ENCODE data around the gene WASHC2A.
"Not testable (repeated sequence)": the region's sequence is repeated elsewhere in the genome, so short reads cannot be mapped to it uniquely, and the experiment has no call there.

Gene WASHC2A

DNA sequence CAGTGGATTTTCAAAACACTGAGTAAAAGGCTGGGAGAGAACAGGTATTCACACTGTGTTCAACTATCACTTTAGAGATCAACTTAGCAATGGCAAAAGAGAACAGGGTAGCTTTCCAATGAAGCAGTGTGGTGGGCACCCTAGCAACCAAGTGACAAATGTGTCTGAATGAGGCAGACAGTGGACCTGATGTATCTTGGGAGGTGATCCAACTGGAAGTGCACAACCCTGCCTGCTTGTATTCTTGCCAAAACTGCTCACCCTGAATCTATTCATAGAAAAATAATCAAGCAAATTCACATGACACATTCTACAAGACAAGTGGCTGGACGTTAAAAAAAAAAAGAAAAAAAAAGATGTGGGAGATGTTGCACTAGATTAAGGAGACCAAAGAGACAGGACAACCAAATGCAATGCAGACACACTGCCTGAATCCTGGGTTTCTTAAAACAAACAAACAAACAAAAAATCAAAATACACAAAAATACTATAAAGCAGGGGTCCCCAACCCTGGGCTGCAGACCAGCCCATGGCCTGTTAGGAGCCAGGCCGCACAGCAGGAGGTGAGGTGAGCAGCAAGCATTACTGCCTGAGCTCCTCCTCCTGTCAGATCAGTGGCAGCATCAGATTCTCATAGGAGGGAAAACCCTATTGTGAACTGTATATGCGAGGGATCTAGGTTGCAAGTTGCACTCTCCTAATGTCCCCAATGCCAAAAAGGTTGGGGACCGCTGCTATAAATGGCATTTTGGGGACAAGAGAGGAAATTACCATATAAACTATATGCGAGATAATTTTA, 12.1 kb upstream of the WASHC2A start:
- not testable (repeated sequence) for H3K36me3 Mint-ChIP-seq; H3K9me3 Mint-ChIP-seq; H3K27ac Mint-ChIP-seq; H3K4me1 Mint-ChIP-seq; DNase-seq (ENCODE audit: low spot score in 2 of 2); H3K4me3 Mint-ChIP-seq; ATAC-seq

DNA sequence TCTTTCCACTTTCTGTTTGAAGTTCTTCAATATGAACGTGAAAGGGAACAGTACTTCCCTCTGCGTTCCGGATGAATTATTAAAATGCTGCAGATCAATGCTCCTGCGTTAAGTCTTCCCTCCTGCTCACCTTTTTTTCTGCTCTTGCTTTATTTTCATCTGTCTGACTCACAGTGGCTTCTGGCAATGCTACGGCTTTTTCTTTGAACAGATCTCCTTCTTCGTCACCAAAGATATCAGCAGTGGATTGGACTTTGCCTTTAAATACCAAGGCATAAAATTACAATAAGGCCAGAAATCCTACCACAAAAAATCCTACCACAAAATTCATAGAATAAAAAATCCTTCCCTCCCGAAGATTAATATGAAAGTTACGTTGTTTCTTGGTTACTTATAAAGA, 11.1 kb upstream of the WASHC2A start:
- DNase-seq (ENCODE audit: low spot score in 2 of 2); H3K9me3 Mint-ChIP-seq; ATAC-seq; H3K4me3 Mint-ChIP-seq; H3K27ac Mint-ChIP-seq; H3K4me1 Mint-ChIP-seq; H3K36me3 Mint-ChIP-seq: not testable (repeated sequence)

GRCh38 chr10:50058727-50059126, 9.0 kb upstream of the WASHC2A start:
- H3K36me3 Mint-ChIP-seq, H3K27ac Mint-ChIP-seq, H3K4me1 Mint-ChIP-seq: not testable (repeated sequence)

DNA sequence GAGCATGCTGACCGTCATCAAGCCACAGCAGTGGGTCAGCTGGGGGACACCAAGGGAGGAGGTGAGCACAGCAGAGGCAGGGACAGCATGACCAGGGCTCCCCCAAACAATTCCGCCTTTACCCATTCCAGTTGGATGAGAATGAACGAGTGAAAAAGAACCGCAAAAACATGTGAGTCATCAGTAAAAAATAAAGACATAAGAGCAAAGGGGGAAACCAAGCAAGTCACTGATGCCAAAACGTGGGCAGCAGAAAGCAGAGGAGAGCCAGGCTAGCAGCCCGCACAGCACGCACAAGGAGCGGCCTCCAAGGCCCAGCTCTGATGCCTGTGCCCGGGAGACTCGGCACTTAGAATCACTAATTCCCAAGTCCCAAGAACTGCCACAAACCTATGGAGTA, 7.8 kb upstream of the WASHC2A start:
- not testable (repeated sequence) for H3K36me3 Mint-ChIP-seq; DNase-seq (ENCODE audit: low spot score in 2 of 2); H3K27ac Mint-ChIP-seq; H3K4me3 Mint-ChIP-seq; ATAC-seq; H3K4me1 Mint-ChIP-seq; H3K9me3 Mint-ChIP-seq

More at GRCh38 chr10:50058727-50059126, 9.0 kb upstream of the WASHC2A start:
- not testable (repeated sequence) for H3K4me3 Mint-ChIP-seq; DNase-seq (ENCODE audit: low spot score in 2 of 2); H3K9me3 Mint-ChIP-seq; ATAC-seq

GRCh38 chr10:50061548-50061947, 6.2 kb upstream of the WASHC2A start:
- not testable (repeated sequence) for ATAC-seq; H3K9me3 Mint-ChIP-seq; H3K4me3 Mint-ChIP-seq; H3K4me1 Mint-ChIP-seq; H3K27ac Mint-ChIP-seq; H3K36me3 Mint-ChIP-seq; DNase-seq (ENCODE audit: low spot score in 2 of 2)

GRCh38 chr10:50063100-50063499, 4.7 kb upstream of the WASHC2A start:
- no peak for DNase-seq (ENCODE audit: low spot score in 2 of 2)

GRCh38 chr10:50068352-50068659, 552 bp downstream of the WASHC2A start:
- Mint-ChIP-seq H3K27ac (peak overlapping the region; percentile 93), H3K36me3 (peaks cover 20% of the 10 kb centered on the region), H3K4me3 (peak overlapping the region; percentile 79)
- not testable (repeated sequence) for ATAC-seq, H3K9me3 Mint-ChIP-seq, H3K4me1 Mint-ChIP-seq
- DNase-seq (ENCODE audit: low spot score in 2 of 2): peak in 1 of 2 donors; percentile 54

More at GRCh38 chr10:50063100-50063499, 4.7 kb upstream of the WASHC2A start:
- H3K4me3 Mint-ChIP-seq: no peak overlapping the region
- no peaks in the 10 kb centered on the region for H3K4me1 Mint-ChIP-seq
- H3K27ac Mint-ChIP-seq: no peak overlapping the region
- peaks cover 8% of the 10 kb centered on the region for H3K36me3 Mint-ChIP-seq
- no peak for ATAC-seq
- no peaks in the 10 kb centered on the region for H3K9me3 Mint-ChIP-seq

GRCh38 chr10:50075139-50075538, 7.4 kb downstream of the WASHC2A start:
- DNase-seq (ENCODE audit: low spot score in 2 of 2); ATAC-seq; H3K4me1 Mint-ChIP-seq; H3K4me3 Mint-ChIP-seq; H3K9me3 Mint-ChIP-seq; H3K27ac Mint-ChIP-seq: not testable (repeated sequence)
- H3K36me3 Mint-ChIP-seq: peaks cover 26% of the 10 kb centered on the region

GRCh38 chr10:50075544-50075943, 7.8 kb downstream of the WASHC2A start:
- not testable (repeated sequence) for ATAC-seq; H3K27ac Mint-ChIP-seq; H3K9me3 Mint-ChIP-seq; H3K4me3 Mint-ChIP-seq; H3K4me1 Mint-ChIP-seq; DNase-seq (ENCODE audit: low spot score in 2 of 2)
- H3K36me3 Mint-ChIP-seq: peaks cover 26% of the 10 kb centered on the region

GRCh38 chr10:50091304-50091703, 23.6 kb downstream of the WASHC2A start:
- not testable (repeated sequence) for H3K4me1 Mint-ChIP-seq; H3K27ac Mint-ChIP-seq; H3K4me3 Mint-ChIP-seq; H3K9me3 Mint-ChIP-seq; ATAC-seq; DNase-seq (ENCODE audit: low spot score in 2 of 2)
- H3K36me3 Mint-ChIP-seq: peaks cover 20% of the 10 kb centered on the region

DNA sequence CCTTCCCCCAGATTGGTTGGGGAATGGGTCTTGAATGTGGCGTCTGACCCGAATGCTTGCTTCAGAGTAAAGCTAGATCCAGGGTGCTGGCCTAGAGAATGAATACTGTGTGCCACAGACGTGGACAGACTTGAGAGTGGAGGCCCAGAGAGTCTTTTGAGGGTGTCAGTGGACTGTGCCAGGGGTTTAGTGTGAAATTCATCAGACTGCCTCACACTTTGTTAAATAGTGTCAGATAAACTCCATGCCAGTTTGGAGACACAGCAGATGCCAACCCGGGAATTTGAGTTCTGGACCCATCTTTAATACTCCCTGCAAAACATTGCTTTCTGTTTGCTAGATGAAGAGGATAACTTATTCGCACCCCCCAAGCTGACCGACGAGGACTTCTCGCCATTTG, 25.2 kb downstream of the WASHC2A start:
- H3K4me3 Mint-ChIP-seq; H3K9me3 Mint-ChIP-seq; H3K27ac Mint-ChIP-seq; ATAC-seq; DNase-seq (ENCODE audit: low spot score in 2 of 2); H3K4me1 Mint-ChIP-seq: not testable (repeated sequence)
- peaks cover 13% of the 10 kb centered on the region for H3K36me3 Mint-ChIP-seq

GRCh38 chr10:50094630-50095029, 26.9 kb downstream of the WASHC2A start:
- ATAC-seq; H3K27ac Mint-ChIP-seq; H3K4me1 Mint-ChIP-seq; H3K4me3 Mint-ChIP-seq; H3K9me3 Mint-ChIP-seq; DNase-seq (ENCODE audit: low spot score in 2 of 2): not testable (repeated sequence)
- H3K36me3 Mint-ChIP-seq: peaks cover 18% of the 10 kb centered on the region

- not testable (repeated sequence) for DNase-seq (ENCODE audit: low spot score in 2 of 2); ATAC-seq; H3K4me1 Mint-ChIP-seq; H3K4me3 Mint-ChIP-seq; H3K27ac Mint-ChIP-seq; H3K9me3 Mint-ChIP-seq
- H3K36me3 Mint-ChIP-seq: peaks cover 24% of the 10 kb centered on the region
These were observed 27.6 kb downstream of the WASHC2A start for GRCh38 chr10:50095402-50095801.

DNA sequence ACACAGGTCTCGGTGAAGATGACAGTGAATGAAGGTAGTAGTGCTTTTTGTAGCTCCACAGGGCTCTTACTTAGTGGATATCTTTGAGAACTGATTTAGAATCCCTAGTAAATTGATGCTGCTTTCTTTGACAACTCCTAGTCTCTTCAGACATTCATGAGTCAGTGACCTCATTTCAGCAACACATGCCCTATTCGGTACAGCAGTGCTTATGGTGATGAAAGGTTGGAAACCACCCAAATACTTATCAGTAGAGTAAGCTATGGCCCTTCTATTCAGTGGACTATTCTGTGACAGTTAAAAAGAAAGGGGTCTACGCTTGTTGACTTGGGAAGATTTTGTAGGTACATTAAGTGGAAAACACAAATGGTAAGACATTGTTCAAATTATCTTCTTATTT, 29.0 kb downstream of the WASHC2A start:
- not testable (repeated sequence) for H3K27ac Mint-ChIP-seq; DNase-seq (ENCODE audit: low spot score in 2 of 2); H3K4me3 Mint-ChIP-seq; ATAC-seq; H3K9me3 Mint-ChIP-seq; H3K4me1 Mint-ChIP-seq
- H3K36me3 Mint-ChIP-seq: peaks cover 34% of the 10 kb centered on the region

DNA sequence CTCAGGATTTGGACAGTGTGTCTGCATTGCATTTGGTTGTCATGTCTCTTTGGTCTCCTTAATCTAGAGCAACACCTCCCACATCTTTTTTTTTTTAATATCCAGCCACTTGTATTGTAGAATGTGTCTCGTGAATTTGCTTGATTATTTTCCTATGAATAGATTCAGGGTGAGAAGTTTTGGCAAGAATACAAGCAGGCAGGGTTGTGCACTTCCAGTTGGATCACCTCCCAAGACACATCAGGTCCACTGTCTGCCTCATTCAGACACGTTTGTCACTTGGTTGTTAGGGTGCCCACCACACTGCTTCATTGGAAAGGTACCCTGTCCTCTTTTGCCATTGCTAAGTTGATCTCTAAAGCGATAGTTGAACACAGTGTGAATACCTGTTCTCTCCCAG, 30.9 kb downstream of the WASHC2A start:
- not testable (repeated sequence) for H3K4me3 Mint-ChIP-seq; H3K9me3 Mint-ChIP-seq; H3K4me1 Mint-ChIP-seq; ATAC-seq; DNase-seq (ENCODE audit: low spot score in 2 of 2); H3K27ac Mint-ChIP-seq
- H3K36me3 Mint-ChIP-seq: peaks cover 40% of the 10 kb centered on the region

DNA sequence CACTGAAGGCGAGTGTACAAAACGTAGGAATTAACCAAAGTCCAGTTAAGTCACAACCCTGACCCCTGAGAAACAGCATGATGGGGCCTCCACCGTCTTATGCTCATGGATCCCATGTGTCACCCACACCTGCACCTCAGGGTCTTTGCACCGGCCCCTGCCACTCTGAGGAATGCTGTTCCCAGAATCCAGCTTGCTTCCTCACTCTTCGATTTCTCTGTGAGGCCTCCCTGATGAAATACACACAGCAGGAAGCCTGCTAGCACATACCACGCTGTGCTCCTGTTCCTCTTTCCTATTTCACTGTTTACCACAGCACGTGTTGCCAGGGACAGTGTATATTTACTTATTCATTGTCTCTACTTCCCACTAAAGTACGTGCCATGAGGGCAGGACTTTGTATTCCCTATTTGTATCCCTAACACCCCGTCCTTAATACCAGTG, 33.4 kb downstream of the WASHC2A start:
- not testable (repeated sequence) for H3K4me1 Mint-ChIP-seq
- H3K27ac Mint-ChIP-seq: peak overlapping the region; percentile 69

More for the DNA sequence above, 33.4 kb downstream of the WASHC2A start:
- not testable (repeated sequence) for H3K4me3 Mint-ChIP-seq; H3K9me3 Mint-ChIP-seq; ATAC-seq; DNase-seq (ENCODE audit: low spot score in 2 of 2)
- H3K36me3 Mint-ChIP-seq: peaks cover 37% of the 10 kb centered on the region
